Sigmoid colon (tissue), 4 donors: ENCODE results near the gene BCAN.

Experiments used
- CTCF ChIP-seq, 4 experiments: fragments of 450-650 bp in 3 of 4; fragments of 200-600 bp in 1 of 4; IDR thresholded peaks; one replicate each; pipeline ENCODE4 v1.5.1; 2016 to 2019; ENCODE audit warnings: antibody characterized with exemption in 4 of 4, mild to moderate bottlenecking in 3 of 4, moderate library complexity in 2 of 4
- EP300 ChIP-seq, 4 donors: sonication (generic); formaldehyde crosslinking; IDR thresholded peaks; one replicate each; pipeline ENCODE4 v1.6.1; 2017; ENCODE audit warnings: antibody characterized with exemption in 4 of 4
- POLR2A ChIP-seq, 2 donors: fragments of 450-650 bp; IDR thresholded peaks; one replicate each; pipeline ENCODE4 v1.6.1; 2016; ENCODE audit warnings: antibody characterized with exemption in 2 of 2, mild to moderate bottlenecking in 2 of 2, moderate library complexity in 2 of 2
- POLR2AphosphoS5 ChIP-seq, 4 donors: sonication (generic); formaldehyde crosslinking; IDR thresholded peaks; one replicate each; pipeline ENCODE4 v1.6.1; 2017; ENCODE audit warnings: antibody characterized with exemption in 4 of 4

GRCh38 chr1:156704166-156704711 lies 62.3 kb downstream of the BCAN start:
- TF ChIP-seq CTCF (IDR thresholded peaks at IDR 0.05) (no peak), EP300 (IDR thresholded peaks at IDR 0.05) (no peak), POLR2A (IDR thresholded peaks at IDR 0.05) (no peak), POLR2AphosphoS5 (IDR thresholded peaks at IDR 0.05) (no peak)
